OCI-LY3 (cell line): ENCODE results near the gene MUC2.

Source experiments
- H2AFZ ChIP-seq: fragments of 200-600, 300-600 bp; shearing (Covaris generic); 2 replicates; pipeline ENCODE4 v1.6.0; 2014; ENCODE audit warnings: antibody characterized with exemption, low read depth, low read length
- H3K27ac ChIP-seq: fragments of 200-600, 300-600 bp; sonication (generic); 2 replicates; pipeline ENCODE4 v1.5.1; 2014; ENCODE audit warnings: mild to moderate bottlenecking, low read length, moderate library complexity, mixed read lengths
- H3K27me3 ChIP-seq: fragments of 200-600, 300-600 bp; sonication (generic); 2 replicates; pipeline ENCODE4 v1.6.1; 2014; ENCODE audit warnings: low read depth, low read length, mixed read lengths
- H3K36me3 ChIP-seq: fragments of 200-600, 300-600 bp; sonication (generic); replicated peaks from 2 replicates; pipeline ENCODE3; 2014; ENCODE audit warnings: low read depth, low read length, mixed read lengths
- H3K4me1 ChIP-seq: fragments of 300-600, 200-600 bp; sonication (generic); 2 replicates; pipeline ENCODE4 v1.6.1; 2014; ENCODE audit warnings: low read length, mixed read lengths
- H3K4me2 ChIP-seq: fragments of 200-600, 300-600 bp; sonication (generic); 2 replicates; pipeline ENCODE4 v1.6.1; 2014; ENCODE audit warnings: low read length, mixed read lengths
- H3K4me3 ChIP-seq: fragments of 300-600, 200-600 bp; sonication (generic); 2 replicates; pipeline ENCODE4 v1.5.1; 2014; ENCODE audit warnings: antibody characterized with exemption, mild to moderate bottlenecking, low read length, moderate library complexity
- H3K79me2 ChIP-seq: fragments of 300-600, 200-600 bp; shearing (Covaris generic); 2 replicates; pipeline ENCODE4 v1.6.1; 2014; ENCODE audit warnings: mild to moderate bottlenecking, low read length, mixed read lengths
- H3K9ac ChIP-seq: fragments of 300-600, 200-600 bp; shearing (Covaris generic); 2 replicates; pipeline ENCODE4 v1.6.0; 2014; ENCODE audit warnings: mild to moderate bottlenecking, low read length, moderate library complexity
- H3K9me3 ChIP-seq: fragments of 200-600, 300-600 bp; shearing (Covaris generic); 2 replicates; pipeline ENCODE4 v1.6.1; 2014; ENCODE audit warnings: low read length, mixed read lengths; ENCODE audit not compliant: insufficient read depth
- H4K20me1 ChIP-seq: fragments of 200-600, 300-600 bp; sonication (generic); 2 replicates; pipeline ENCODE4 v1.6.1; 2016; ENCODE audit warnings: low read length, mixed read lengths; ENCODE audit not compliant: insufficient read depth
- CTCF ChIP-seq: fragments of 200-600, 300-600 bp; sonication (generic); IDR thresholded peaks from 2 replicates; pipeline ENCODE4 v1.5.1; 2014; ENCODE audit warnings: antibody characterized with exemption, low read length, low read depth
- EZH2phosphoT487 ChIP-seq: fragments of 200-600 bp; shearing (Covaris generic); IDR thresholded peaks from 2 replicates; pipeline ENCODE4 v1.6.1; 2018; ENCODE audit warnings: antibody characterized with exemption, mixed run types, low read depth

The MUC2 gene

GRCh38 chr11:1031121-1031899 is 43.4 kb upstream of the MUC2 start:
- H4K20me1 ChIP-seq: no peaks in the 10 kb centered on the region
- no peaks in the 10 kb centered on the region for H3K9me3 ChIP-seq
- no peak overlapping the region for H3K9ac ChIP-seq
- H3K79me2 ChIP-seq: no peaks in the 10 kb centered on the region
- no peak overlapping the region for H3K4me2 ChIP-seq
- no peak overlapping the region for H3K4me3 ChIP-seq
- no peak overlapping the region for H2AFZ ChIP-seq
- no peaks in the 10 kb centered on the region for H3K4me1 ChIP-seq
- no peaks in the 10 kb centered on the region for H3K36me3 ChIP-seq
- H3K27ac ChIP-seq: no peak overlapping the region
- TF ChIP-seq EZH2phosphoT487: no peak
- no peaks in the 10 kb centered on the region for H3K27me3 ChIP-seq

GRCh38 chr11:1032310-1032891 is 42.3 kb upstream of the MUC2 start:
- no peaks in the 10 kb centered on the region for H3K9me3 ChIP-seq
- H3K27ac ChIP-seq: no peak overlapping the region
- H3K4me3 ChIP-seq: no peak overlapping the region
- no peaks in the 10 kb centered on the region for H3K27me3 ChIP-seq
- no peak overlapping the region for H3K4me2 ChIP-seq
- no peaks in the 10 kb centered on the region for H3K79me2 ChIP-seq
- H2AFZ ChIP-seq: no peak overlapping the region
- no peak for TF ChIP-seq CTCF
- no peak for TF ChIP-seq EZH2phosphoT487
- H4K20me1 ChIP-seq: no peaks in the 10 kb centered on the region
- H3K9ac ChIP-seq: no peak overlapping the region
- no peaks in the 10 kb centered on the region for H3K36me3 ChIP-seq
- H3K4me1 ChIP-seq: no peaks in the 10 kb centered on the region

- Histone ChIP-seq H3K27ac (no peak overlapping the region), H3K4me2 (no peak overlapping the region), H3K9me3 (no peaks in the 10 kb centered on the region), H3K4me3 (no peak overlapping the region), H4K20me1 (no peaks in the 10 kb centered on the region), H3K36me3 (no peaks in the 10 kb centered on the region), H3K79me2 (no peaks in the 10 kb centered on the region), H3K27me3 (no peaks in the 10 kb centered on the region), H2AFZ (no peak overlapping the region), H3K9ac (no peak overlapping the region), H3K4me1 (no peaks in the 10 kb centered on the region)
- TF ChIP-seq EZH2phosphoT487: no peak
- TF ChIP-seq CTCF: no peak
These were observed 41.5 kb upstream of the MUC2 start for GRCh38 chr11:1033016-1033798.

GRCh38 chr11:1034001-1034400 is 40.7 kb upstream of the MUC2 start:
- Histone ChIP-seq H3K27me3 (no peaks in the 10 kb centered on the region), H3K36me3 (no peaks in the 10 kb centered on the region), H3K4me1 (no peaks in the 10 kb centered on the region), H3K9ac (no peak overlapping the region), H3K27ac (no peak overlapping the region), H2AFZ (no peak overlapping the region), H3K79me2 (no peaks in the 10 kb centered on the region), H3K4me2 (no peak overlapping the region), H4K20me1 (no peaks in the 10 kb centered on the region), H3K4me3 (no peak overlapping the region), H3K9me3 (no peaks in the 10 kb centered on the region)
- TF ChIP-seq EZH2phosphoT487 (no peak), CTCF (no peak)
